Neural cell (in vitro differentiated cells): Measurements from ENCODE around the gene ENO4. TPM values are rescaled to one million over a fixed set of nuclear protein-coding genes. Genes with fewer than 3 reads are reported as not detected.

ENCODE experiments used
- H2AFZ ChIP-seq: fragments of 200-600, 300-800 bp; sonication (generic), shearing (Covaris generic); 2 replicates; pipeline ENCODE4 v1.6.0; 2014; ENCODE audit warnings: low read depth, mild to moderate bottlenecking, antibody characterized with exemption, low read length, moderate library complexity
- H3F3A ChIP-seq: fragments of 200-600 bp; shearing (Covaris generic); 2 replicates; pipeline ENCODE4 v1.6.1; 2016; ENCODE audit warnings: mild to moderate bottlenecking, moderate library complexity, mixed read lengths, antibody characterized with exemption, low read length; ENCODE audit not compliant: insufficient read depth, poor library complexity, severe bottlenecking
- H3K27ac ChIP-seq: fragments of 200-600, 300-800 bp; sonication (generic), shearing (Covaris generic); 2 replicates; pipeline ENCODE4 v1.5.1; 2014; ENCODE audit warnings: mild to moderate bottlenecking, low read length, moderate library complexity
- H3K27me3 ChIP-seq: fragments of 300-800, 200-600 bp; sonication (generic), shearing (Covaris generic); 2 replicates; pipeline ENCODE4 v1.6.0; 2014; ENCODE audit warnings: mild to moderate bottlenecking, low read depth, low read length, moderate library complexity; ENCODE audit not compliant: insufficient read depth
- H3K36me3 ChIP-seq: fragments of 300-800, 200-600 bp; sonication (generic), shearing (Covaris generic); 2 replicates; pipeline ENCODE4 v1.5.1; 2014; ENCODE audit warnings: mild to moderate bottlenecking, antibody characterized with exemption, low read length, moderate library complexity; ENCODE audit not compliant: insufficient read depth
- H3K4me2 ChIP-seq: fragments of 300-800, 200-600 bp; sonication (generic), shearing (Covaris generic); 2 replicates; pipeline ENCODE4 v1.6.0; 2014; ENCODE audit warnings: mild to moderate bottlenecking, low read length
- H3K4me3 ChIP-seq: fragments of 300-800, 200-600 bp; sonication (generic), shearing (Covaris generic); 2 replicates; pipeline ENCODE4 v1.5.1; 2014; ENCODE audit warnings: mild to moderate bottlenecking, low read length, moderate library complexity
- H3K79me2 ChIP-seq: fragments of 200-600 bp; shearing (Covaris generic); replicated peaks from 2 replicates; pipeline ENCODE4 v1.6.0; 2014; ENCODE audit warnings: mild to moderate bottlenecking, low read length, moderate library complexity; ENCODE audit not compliant: insufficient read depth
- H3K9ac ChIP-seq: fragments of 300-800, 200-600 bp; sonication (generic), shearing (Covaris generic); 2 replicates; pipeline ENCODE4 v1.6.1; 2016; ENCODE audit warnings: mild to moderate bottlenecking, low read length, mixed read lengths
- H3K9me2 ChIP-seq: fragments of 200-600 bp; shearing (Covaris generic); 2 replicates; pipeline ENCODE4 v1.6.1; 2016; ENCODE audit warnings: mild to moderate bottlenecking, low read length, mixed read lengths; ENCODE audit not compliant: insufficient read depth
- H3K9me3 ChIP-seq: fragments of 200-600, 300-800 bp; sonication (generic), shearing (Covaris generic); 2 replicates; pipeline ENCODE4 v1.6.1; 2016; ENCODE audit warnings: mild to moderate bottlenecking, mixed run types, low read length, moderate library complexity, mixed read lengths
- H4K20me1 ChIP-seq: fragments of 200-600 bp; shearing (Covaris generic); 2 replicates; pipeline ENCODE4 v1.6.1; 2016; ENCODE audit warnings: mild to moderate bottlenecking, mixed run types; ENCODE audit not compliant: insufficient read depth
- EP300 ChIP-seq: fragments of 450-650 bp; conservative IDR thresholded peaks from 2 replicates; pipeline ENCODE4 v1.6.1; 2014; ENCODE audit warnings: antibody characterized with exemption, mild to moderate bottlenecking, moderate library complexity; ENCODE audit not compliant: poor library complexity, severe bottlenecking
- EZH2 ChIP-seq: fragments of 200-600, 300-800 bp; shearing (Covaris generic), sonication (generic); IDR thresholded peaks from 2 replicates; pipeline ENCODE4 v1.6.1; 2014; ENCODE audit warnings: antibody characterized with exemption, low read length, borderline replicate concordance, mild to moderate bottlenecking; ENCODE audit not compliant: insufficient read depth, poor library complexity, severe bottlenecking
- MXI1 ChIP-seq: fragments of 450-650 bp; conservative IDR thresholded peaks from 2 replicates; pipeline ENCODE4 v1.6.1; 2014; ENCODE audit warnings: antibody characterized with exemption, mild to moderate bottlenecking; ENCODE audit not compliant: poor library complexity, severe bottlenecking
- POLR2AphosphoS5 ChIP-seq: IDR thresholded peaks from 2 replicates; pipeline ENCODE4 v1.6.1; 2012
- RAD21 ChIP-seq: fragments of 450-650 bp; conservative IDR thresholded peaks from 2 replicates; pipeline ENCODE4 v1.6.1; 2014; ENCODE audit warnings: antibody characterized with exemption, mild to moderate bottlenecking, moderate library complexity
- SMC3 ChIP-seq: fragments of 450-650 bp; conservative IDR thresholded peaks from 2 replicates; pipeline ENCODE4 v1.6.1; 2014; ENCODE audit warnings: antibody characterized with exemption, mild to moderate bottlenecking, moderate library complexity; ENCODE audit not compliant: poor library complexity
- TAF1 ChIP-seq: IDR thresholded peaks from 2 replicates; pipeline ENCODE4 v1.6.1; 2012; ENCODE audit warnings: low read depth
- polyA plus RNA-seq: library from polyadenylated mRNA; depleted of rRNA; stranded (reverse); fragments of >200 nt; gene quantifications from 2 replicates; pipeline ENCODE4 v1.2.3, GENCODE V29; 2014
- TF ChIP-seq, protein P1 (sequence below): IDR thresholded peaks from 2 replicates; pipeline ENCODE4 v1.6.1; 2012; ENCODE audit warnings: borderline replicate concordance
- TF ChIP-seq, protein P2 (sequence below): fragments of 450-650 bp; IDR thresholded peaks from 2 replicates; pipeline ENCODE4 v1.5.1; 2014; ENCODE audit warnings: antibody characterized with exemption, mild to moderate bottlenecking, moderate library complexity; ENCODE audit not compliant: poor library complexity, severe bottlenecking

The ENO4 gene
- polyA plus RNA-seq, 1 donor from 2014 or later: 0.51 TPM

GRCh38 chr10:116909307-116909706 is 60.0 kb downstream of the ENO4 start:
- Histone ChIP-seq H3K4me3 (no peak overlapping the region), H3K79me2 (no peaks in the 10 kb centered on the region), H3K9me3 (no peaks in the 10 kb centered on the region), H4K20me1 (no peaks in the 10 kb centered on the region), H3F3A (no peaks in the 10 kb centered on the region), H2AFZ (no peak overlapping the region), H3K4me2 (no peak overlapping the region), H3K27me3 (no peaks in the 10 kb centered on the region), H3K27ac (no peak overlapping the region), H3K9ac (no peak overlapping the region), H3K9me2 (no peaks in the 10 kb centered on the region), H3K36me3 (peaks cover 6% of the 10 kb centered on the region)
- no peak for TF ChIP-seq POLR2AphosphoS5
- TF ChIP-seq MXI1: no peak
- no peak for TF ChIP-seq RAD21
- TF ChIP-seq, protein P1, sequence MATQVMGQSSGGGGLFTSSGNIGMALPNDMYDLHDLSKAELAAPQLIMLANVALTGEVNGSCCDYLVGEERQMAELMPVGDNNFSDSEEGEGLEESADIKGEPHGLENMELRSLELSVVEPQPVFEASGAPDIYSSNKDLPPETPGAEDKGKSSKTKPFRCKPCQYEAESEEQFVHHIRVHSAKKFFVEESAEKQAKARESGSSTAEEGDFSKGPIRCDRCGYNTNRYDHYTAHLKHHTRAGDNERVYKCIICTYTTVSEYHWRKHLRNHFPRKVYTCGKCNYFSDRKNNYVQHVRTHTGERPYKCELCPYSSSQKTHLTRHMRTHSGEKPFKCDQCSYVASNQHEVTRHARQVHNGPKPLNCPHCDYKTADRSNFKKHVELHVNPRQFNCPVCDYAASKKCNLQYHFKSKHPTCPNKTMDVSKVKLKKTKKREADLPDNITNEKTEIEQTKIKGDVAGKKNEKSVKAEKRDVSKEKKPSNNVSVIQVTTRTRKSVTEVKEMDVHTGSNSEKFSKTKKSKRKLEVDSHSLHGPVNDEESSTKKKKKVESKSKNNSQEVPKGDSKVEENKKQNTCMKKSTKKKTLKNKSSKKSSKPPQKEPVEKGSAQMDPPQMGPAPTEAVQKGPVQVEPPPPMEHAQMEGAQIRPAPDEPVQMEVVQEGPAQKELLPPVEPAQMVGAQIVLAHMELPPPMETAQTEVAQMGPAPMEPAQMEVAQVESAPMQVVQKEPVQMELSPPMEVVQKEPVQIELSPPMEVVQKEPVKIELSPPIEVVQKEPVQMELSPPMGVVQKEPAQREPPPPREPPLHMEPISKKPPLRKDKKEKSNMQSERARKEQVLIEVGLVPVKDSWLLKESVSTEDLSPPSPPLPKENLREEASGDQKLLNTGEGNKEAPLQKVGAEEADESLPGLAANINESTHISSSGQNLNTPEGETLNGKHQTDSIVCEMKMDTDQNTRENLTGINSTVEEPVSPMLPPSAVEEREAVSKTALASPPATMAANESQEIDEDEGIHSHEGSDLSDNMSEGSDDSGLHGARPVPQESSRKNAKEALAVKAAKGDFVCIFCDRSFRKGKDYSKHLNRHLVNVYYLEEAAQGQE: no peak
- TF ChIP-seq, protein P2, sequence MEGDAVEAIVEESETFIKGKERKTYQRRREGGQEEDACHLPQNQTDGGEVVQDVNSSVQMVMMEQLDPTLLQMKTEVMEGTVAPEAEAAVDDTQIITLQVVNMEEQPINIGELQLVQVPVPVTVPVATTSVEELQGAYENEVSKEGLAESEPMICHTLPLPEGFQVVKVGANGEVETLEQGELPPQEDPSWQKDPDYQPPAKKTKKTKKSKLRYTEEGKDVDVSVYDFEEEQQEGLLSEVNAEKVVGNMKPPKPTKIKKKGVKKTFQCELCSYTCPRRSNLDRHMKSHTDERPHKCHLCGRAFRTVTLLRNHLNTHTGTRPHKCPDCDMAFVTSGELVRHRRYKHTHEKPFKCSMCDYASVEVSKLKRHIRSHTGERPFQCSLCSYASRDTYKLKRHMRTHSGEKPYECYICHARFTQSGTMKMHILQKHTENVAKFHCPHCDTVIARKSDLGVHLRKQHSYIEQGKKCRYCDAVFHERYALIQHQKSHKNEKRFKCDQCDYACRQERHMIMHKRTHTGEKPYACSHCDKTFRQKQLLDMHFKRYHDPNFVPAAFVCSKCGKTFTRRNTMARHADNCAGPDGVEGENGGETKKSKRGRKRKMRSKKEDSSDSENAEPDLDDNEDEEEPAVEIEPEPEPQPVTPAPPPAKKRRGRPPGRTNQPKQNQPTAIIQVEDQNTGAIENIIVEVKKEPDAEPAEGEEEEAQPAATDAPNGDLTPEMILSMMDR: no peak
- no peak for TF ChIP-seq EZH2
- no peak for TF ChIP-seq EP300
- no peak for TF ChIP-seq SMC3
- no peak for TF ChIP-seq TAF1

DNA sequence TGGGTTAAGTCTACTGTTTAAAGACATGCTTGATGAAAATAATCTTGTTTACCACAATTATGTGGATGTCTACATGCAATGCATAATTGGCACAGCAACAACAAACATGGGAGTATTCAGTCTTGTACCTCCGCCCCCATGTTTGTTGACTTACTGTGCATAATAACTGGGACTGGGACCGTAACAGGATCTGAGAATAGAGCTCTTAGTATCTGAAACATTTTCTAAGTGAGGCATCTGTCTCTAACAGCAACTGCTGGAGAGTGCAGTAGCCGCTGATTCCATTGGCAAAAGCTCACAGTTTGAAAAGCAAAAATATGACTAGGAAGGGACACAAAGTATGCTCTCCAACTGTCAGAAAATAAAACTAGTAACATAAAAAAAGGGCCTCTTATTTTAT is 61.6 kb downstream of the ENO4 start:
- TF ChIP-seq EZH2: no peak
- TF ChIP-seq, protein P2: no peak
- TF ChIP-seq RAD21: no peak
- TF ChIP-seq SMC3: no peak
- TF ChIP-seq EP300: no peak
- TF ChIP-seq MXI1: no peak
- TF ChIP-seq, protein P1: no peak
- no peak for TF ChIP-seq POLR2AphosphoS5
- no peak for TF ChIP-seq TAF1
- no peak overlapping the region for H2AFZ ChIP-seq
- no peak overlapping the region for H3K4me2 ChIP-seq
- no peak overlapping the region for H3K9ac ChIP-seq
- H3K27me3 ChIP-seq: no peaks in the 10 kb centered on the region
- H3K27ac ChIP-seq: no peak overlapping the region
- no peaks in the 10 kb centered on the region for H3K9me2 ChIP-seq
- no peaks in the 10 kb centered on the region for H3K79me2 ChIP-seq
- H3K9me3 ChIP-seq: no peaks in the 10 kb centered on the region
- peaks cover 6% of the 10 kb centered on the region for H3K36me3 ChIP-seq
- no peaks in the 10 kb centered on the region for H4K20me1 ChIP-seq
- H3K4me3 ChIP-seq: no peak overlapping the region
- no peaks in the 10 kb centered on the region for H3F3A ChIP-seq
